Testis (tissue), 3 donors: ENCODE results near the gene NOD2. TPM values are rescaled to one million over a fixed set of nuclear protein-coding genes. Genes with fewer than 3 reads are reported as not detected.

Experiments used
- DNase-seq: peaks from one replicate; pipeline ENCODE4 v3.0.0-alpha.2; 2019
- H3K27ac ChIP-seq, 2 donors: fragments of 200-600 bp; sonication (generic); one replicate each; pipeline ENCODE4 v1.5.1; 2019
- H3K27me3 ChIP-seq: fragments of 200-600 bp; sonication (generic); one replicate; pipeline ENCODE4 v1.5.1; 2019
- H3K36me3 ChIP-seq: fragments of 200-600 bp; sonication (generic); one replicate; pipeline ENCODE4 v1.5.1; 2017; ENCODE audit warnings: low read depth; ENCODE audit errors: missing control alignments
- H3K4me1 ChIP-seq: fragments of 200-600 bp; sonication (generic); one replicate; pipeline ENCODE4 v1.5.1; 2019
- H3K4me3 ChIP-seq, 2 donors: fragments of 200-600 bp; sonication (generic); one replicate each; pipeline ENCODE4 v1.5.1; 2017 to 2019
- H3K9me3 ChIP-seq: fragments of 200-600 bp; sonication (generic); one replicate; pipeline ENCODE4 v1.5.1; 2017
- POLR2A ChIP-seq: fragments of 450-650 bp; IDR thresholded peaks from one replicate; pipeline ENCODE4 v1.6.1; 2017; ENCODE audit warnings: antibody characterized with exemption, mild to moderate bottlenecking, moderate library complexity
- WGBS, 2 donors: methylation state at CpG; one replicate each; pipeline ENCODE4 v1.1.5; 2018; 5-methylcytosine and 5-hydroxymethylcytosine counted together
- intact Hi-C: fragments of 100-400 bp; cut with DNase I; formaldehyde crosslinking; loops from one replicate; pipeline ENCODE4 v1.15.1; 2023; ENCODE audit warnings: low total_unique reads
- polyA plus RNA-seq: library from polyadenylated mRNA; stranded (reverse); fragments of 350-450 nt; fragmentation: Illumina TruSeq; extraction: RNeasy Lipid Tissue Mini Kit (QIAGEN cat#74804); gene quantifications from one replicate; pipeline ENCODE4 v1.2.3, GENCODE V29; 2014; ENCODE audit warnings: low read depth, low replicate concordance; ENCODE audit not compliant: insufficient read depth
- total RNA-seq, 2 donors: library from RNA; depleted of rRNA; stranded (reverse); fragments of >200 nt; gene quantifications; one replicate each; pipeline ENCODE4 v1.2.3, GENCODE V29; 2016
- TF ChIP-seq, protein P1 (sequence below), 3 experiments: fragments of 450-650 bp in 2 of 3; fragments of 200-600 bp in 1 of 3; sonication (generic) in 1 of 3; IDR thresholded peaks; one replicate each; pipeline ENCODE4 v1.5.1; 2016 to 2019; ENCODE audit warnings: antibody characterized with exemption in 3 of 3, mild to moderate bottlenecking in 2 of 3, moderate library complexity in 1 of 3

Gene NOD2
- total and polyA plus RNA-seq, 3 donors from 2014 or later: 1.6 to 4.1 (median 1.7) TPM

DNA sequence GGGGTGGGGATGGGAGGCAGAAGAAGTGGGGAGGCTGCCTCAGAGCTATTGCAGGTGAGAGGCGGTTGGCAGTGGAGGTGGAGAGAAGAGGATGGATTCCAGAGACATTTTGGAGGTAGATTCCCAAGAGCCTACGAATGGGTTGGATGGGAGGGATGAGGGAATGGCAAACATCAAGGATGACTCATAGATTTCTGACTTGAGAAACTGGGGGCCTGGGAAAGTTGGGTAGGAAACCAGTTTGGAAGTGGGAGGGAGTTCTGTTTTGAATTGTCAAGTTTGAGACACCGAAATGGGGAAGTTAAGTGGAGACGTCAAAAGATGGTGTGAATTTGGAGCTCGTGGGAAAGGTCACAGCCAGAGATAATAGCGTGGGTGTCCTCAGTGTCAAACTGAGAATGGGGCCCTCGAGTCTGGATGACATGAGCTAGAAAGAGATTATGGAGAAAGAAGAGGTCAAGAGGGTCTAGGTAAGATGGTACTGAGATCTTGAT lies 42.3 kb downstream of the NOD2 start:
- Histone ChIP-seq H3K4me1 (no peaks in the 10 kb centered on the region), H3K9me3 (no peaks in the 10 kb centered on the region), H3K36me3 (no peaks in the 10 kb centered on the region), H3K4me3 (no peak overlapping the region), H3K27ac (no peak overlapping the region), H3K27me3 (no peaks in the 10 kb centered on the region)
- no peak for DNase-seq
- 73 to 83% methylated on average over 7 of the region's 7 CpGs for WGBS, 2 donors
- TF ChIP-seq, protein P1, sequence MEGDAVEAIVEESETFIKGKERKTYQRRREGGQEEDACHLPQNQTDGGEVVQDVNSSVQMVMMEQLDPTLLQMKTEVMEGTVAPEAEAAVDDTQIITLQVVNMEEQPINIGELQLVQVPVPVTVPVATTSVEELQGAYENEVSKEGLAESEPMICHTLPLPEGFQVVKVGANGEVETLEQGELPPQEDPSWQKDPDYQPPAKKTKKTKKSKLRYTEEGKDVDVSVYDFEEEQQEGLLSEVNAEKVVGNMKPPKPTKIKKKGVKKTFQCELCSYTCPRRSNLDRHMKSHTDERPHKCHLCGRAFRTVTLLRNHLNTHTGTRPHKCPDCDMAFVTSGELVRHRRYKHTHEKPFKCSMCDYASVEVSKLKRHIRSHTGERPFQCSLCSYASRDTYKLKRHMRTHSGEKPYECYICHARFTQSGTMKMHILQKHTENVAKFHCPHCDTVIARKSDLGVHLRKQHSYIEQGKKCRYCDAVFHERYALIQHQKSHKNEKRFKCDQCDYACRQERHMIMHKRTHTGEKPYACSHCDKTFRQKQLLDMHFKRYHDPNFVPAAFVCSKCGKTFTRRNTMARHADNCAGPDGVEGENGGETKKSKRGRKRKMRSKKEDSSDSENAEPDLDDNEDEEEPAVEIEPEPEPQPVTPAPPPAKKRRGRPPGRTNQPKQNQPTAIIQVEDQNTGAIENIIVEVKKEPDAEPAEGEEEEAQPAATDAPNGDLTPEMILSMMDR (IDR thresholded peaks at IDR 0.05): no peak
- no peak for TF ChIP-seq POLR2A
- intact Hi-C loops: no loop called here

DNA sequence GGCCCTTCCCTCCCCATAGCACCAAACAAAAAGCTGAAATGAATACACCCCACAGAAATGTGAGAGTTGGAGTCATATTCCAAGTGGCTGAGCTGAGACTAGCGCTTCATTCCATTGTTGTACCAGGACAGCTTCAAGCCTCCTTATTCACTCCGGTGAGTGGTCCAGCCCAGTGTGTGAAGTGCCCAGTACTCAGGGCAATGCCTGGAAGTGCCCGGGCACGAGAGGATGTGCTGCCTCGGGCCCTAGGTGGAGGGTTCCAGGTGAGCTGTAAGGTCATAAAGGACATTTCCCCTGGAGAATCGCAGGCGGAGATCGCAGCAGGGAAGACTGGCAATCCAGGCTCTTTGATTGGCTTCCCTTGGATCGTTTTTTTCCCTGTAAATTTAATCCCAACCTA lies 43.0 kb downstream of the NOD2 start:
- DNase-seq: no peak
- TF ChIP-seq, protein P1 (IDR thresholded peaks at IDR 0.05): no peak
- TF ChIP-seq POLR2A: no peak

DNA sequence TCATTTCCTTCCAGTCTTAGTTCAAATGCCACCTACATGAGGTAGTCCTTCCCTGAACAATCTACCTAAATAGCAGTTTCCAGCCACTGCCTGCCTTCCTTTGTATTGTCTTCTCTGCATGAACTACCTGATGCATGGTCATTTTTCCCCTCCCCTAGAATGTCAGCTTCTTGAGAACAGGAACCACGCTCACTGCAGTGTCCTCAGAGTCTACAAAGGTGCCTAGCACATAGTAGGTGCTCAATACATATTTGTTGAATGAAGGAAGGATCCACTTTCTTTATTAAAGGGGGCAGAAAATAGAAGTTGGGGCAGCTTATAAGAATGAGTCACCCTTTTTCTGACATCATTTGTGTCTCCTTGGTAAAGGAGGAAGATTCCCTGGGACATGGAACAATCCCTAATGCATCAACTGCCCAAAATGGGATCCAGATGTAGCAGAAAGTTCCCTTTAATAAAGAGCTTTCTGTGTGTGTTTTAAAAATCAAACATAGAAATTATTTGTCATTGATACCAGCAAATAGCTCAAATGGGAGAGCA lies 44.1 kb downstream of the NOD2 start:
- H3K27ac ChIP-seq: no peak overlapping the region

More for the DNA sequence above, 43.0 kb downstream of the NOD2 start:
- no peaks in the 10 kb centered on the region for H3K4me1 ChIP-seq
- H3K4me3 ChIP-seq: no peak overlapping the region
- 84 to 85% methylated on average over 9 of the region's 9 CpGs for WGBS, 2 donors
- no peaks in the 10 kb centered on the region for H3K9me3 ChIP-seq
- no peak overlapping the region for H3K27ac ChIP-seq
- no peaks in the 10 kb centered on the region for H3K36me3 ChIP-seq
- H3K27me3 ChIP-seq: no peaks in the 10 kb centered on the region
- intact Hi-C loops: no loop called here

DNA sequence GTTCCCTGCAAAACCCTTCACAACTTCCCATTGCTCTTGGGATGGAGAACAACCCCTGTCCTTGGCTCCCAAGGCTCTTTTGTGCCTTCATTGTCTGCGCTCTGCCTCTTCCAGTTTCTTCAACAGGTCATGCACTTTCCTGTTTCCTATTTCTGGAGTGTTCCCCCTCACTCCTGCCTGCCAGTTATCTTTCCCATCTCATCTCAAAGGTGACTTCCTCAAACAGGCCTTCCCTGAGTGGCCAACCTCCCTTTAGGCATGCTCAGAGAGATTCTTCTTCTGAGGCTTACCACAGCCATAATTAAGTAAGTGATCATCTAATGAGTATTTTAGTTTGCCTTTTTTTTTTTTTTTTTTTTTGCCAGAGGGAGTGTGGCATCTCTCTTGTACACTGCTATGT lies 45.6 kb downstream of the NOD2 start:
- Histone ChIP-seq H3K4me3 (no peak overlapping the region), H3K27me3 (no peaks in the 10 kb centered on the region), H3K36me3 (no peaks in the 10 kb centered on the region), H3K27ac (no peak overlapping the region), H3K4me1 (no peaks in the 10 kb centered on the region), H3K9me3 (no peaks in the 10 kb centered on the region)
- no peak for DNase-seq
- TF ChIP-seq, protein P1 (IDR thresholded peaks at IDR 0.05): no peak
- no peak for TF ChIP-seq POLR2A
- 82 to 100% methylated on average over 1 of the region's 1 CpG for WGBS, 2 donors
- intact Hi-C loops: no loop called here

More for the DNA sequence above, 44.1 kb downstream of the NOD2 start:
- Histone ChIP-seq H3K4me3 (no peak overlapping the region), H3K9me3 (no peaks in the 10 kb centered on the region), H3K4me1 (no peaks in the 10 kb centered on the region), H3K36me3 (no peaks in the 10 kb centered on the region), H3K27me3 (no peaks in the 10 kb centered on the region)
- intact Hi-C loops: no loop called here
- no peak for DNase-seq
- WGBS, 2 donors: 88 to 93% methylated on average over 1 of the region's 1 CpG
- TF ChIP-seq, protein P1 (IDR thresholded peaks at IDR 0.05): no peak
- TF ChIP-seq POLR2A: no peak

DNA sequence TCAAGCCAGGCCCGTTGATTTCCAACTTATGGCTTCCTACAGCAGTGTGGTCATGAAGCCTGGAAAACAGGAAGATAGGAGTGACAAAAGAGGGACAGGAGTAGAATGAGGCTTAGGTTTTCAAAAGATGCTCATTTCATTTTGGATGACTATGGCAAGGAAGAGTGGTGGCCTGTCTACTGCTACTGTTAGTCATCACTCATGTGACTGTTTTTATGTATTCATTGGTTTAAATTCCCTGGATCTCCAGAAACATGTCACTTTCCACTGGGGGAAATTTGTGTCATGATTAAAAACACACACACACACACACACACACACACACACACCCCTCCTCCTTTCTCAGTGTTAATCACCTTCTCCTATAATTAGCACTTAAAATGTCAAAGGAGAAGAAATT lies 47.3 kb downstream of the NOD2 start:
- intact Hi-C loops: no loop called here
- no peak overlapping the region for H3K27ac ChIP-seq
- WGBS, 2 donors: 61 to 75% methylated on average over 1 of the region's 1 CpG

More for the DNA sequence above, 47.3 kb downstream of the NOD2 start:
- Histone ChIP-seq H3K27me3 (no peaks in the 10 kb centered on the region), H3K4me3 (no peak overlapping the region), H3K9me3 (no peaks in the 10 kb centered on the region), H3K36me3 (no peaks in the 10 kb centered on the region), H3K4me1 (no peaks in the 10 kb centered on the region)
- no peak for DNase-seq
- TF ChIP-seq, protein P1 (IDR thresholded peaks at IDR 0.05): no peak
- no peak for TF ChIP-seq POLR2A
